ENCODE results near the gene VTI1A. TPM values are rescaled to one million over a fixed set of nuclear protein-coding genes. Genes with fewer than 3 reads are reported as not detected.

The VTI1A gene
- total RNA-seq, 2 experiments from 2014 or later: 24.9 to 28.4 TPM

DNA sequence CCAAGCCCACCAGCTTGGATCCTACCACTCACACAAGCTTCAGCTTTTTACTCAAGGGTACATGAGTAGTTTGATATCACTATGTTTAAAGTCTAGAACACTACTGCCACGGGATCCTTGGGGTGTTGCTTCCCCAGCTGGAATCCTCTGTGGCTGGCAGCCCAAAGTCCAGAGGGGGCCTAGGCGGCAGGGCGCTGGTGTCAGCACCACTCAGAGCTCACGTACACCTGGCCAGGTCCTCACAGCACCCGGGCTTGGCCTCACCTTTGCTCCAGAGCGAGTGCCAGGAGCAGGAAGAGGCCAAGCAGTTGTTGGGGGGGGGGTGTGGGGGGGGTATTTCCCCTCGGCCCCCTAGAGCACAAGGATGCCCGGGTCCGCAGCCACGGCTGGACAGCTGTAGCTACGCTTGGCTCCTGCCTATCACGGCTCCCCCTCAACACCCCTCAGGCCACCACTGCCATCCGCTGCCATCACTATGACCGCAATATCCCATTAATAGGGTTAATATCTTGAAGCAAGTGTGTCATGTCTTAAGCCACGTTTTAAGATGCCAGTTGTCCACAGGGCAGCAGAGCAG, 17.3 kb upstream of the VTI1A start:
- Mint-ChIP-seq H3K36me3 (ENCODE audit: low read depth) (peaks cover 18% of the 10 kb centered on the region), H3K4me1 (ENCODE audit: low read depth) (no peaks in the 10 kb centered on the region), H3K9me3 (no peaks in the 10 kb centered on the region), H3K27ac (no peak overlapping the region), H3K27me3 (ENCODE audit: low read depth) (no peaks in the 10 kb centered on the region), H3K4me3 (no peak overlapping the region)
- CTCF ChIA-PET: interaction anchor here (1.1 kb wide), 1 partner anchor 11 kb away, joined by 3 read pairs; no protein-coding TSS in a partner anchor
- intact Hi-C loops (cut with micrococcal nuclease): loop anchor here (10.0 kb wide), 1 partner anchor 1835 kb away; no protein-coding TSS in a partner anchor
- DNase-seq: no peak

DNA sequence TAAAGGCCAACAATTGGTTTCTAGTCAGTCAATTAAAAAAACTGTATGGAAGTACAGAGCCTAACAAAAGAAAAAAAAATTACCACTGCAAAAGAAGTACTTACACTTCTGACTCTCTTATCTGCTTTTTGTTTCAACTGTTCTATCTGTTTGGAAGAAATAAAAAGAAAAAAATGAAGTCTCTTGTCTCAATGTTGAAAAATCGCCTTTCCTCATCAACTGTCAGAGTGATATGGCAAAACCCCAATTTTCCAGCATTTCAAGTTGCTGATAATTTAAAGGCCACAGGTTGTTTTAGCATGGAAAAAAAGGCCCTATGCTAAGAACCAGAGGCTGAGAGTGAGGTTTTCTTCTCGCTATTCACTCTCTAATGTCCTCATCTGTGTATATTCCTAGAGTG, 13.9 kb upstream of the VTI1A start:
- DNase-seq: no peak
- intact Hi-C loops (cut with micrococcal nuclease): loop anchor here (10.0 kb wide), 1 partner anchor 1838 kb away; no protein-coding TSS in a partner anchor
- Mint-ChIP-seq H3K9me3 (no peaks in the 10 kb centered on the region), H3K27ac (no peak overlapping the region), H3K4me1 (ENCODE audit: low read depth) (no peaks in the 10 kb centered on the region), H3K36me3 (ENCODE audit: low read depth) (peaks cover 22% of the 10 kb centered on the region), H3K4me3 (no peak overlapping the region), H3K27me3 (ENCODE audit: low read depth) (no peaks in the 10 kb centered on the region)
- CTCF ChIA-PET: interaction anchor here (0.7 to 4.1 kb wide), 2 partner anchors 38 to 82 kb away, joined by 3 to 28 read pairs; no protein-coding TSS in a partner anchor

DNA sequence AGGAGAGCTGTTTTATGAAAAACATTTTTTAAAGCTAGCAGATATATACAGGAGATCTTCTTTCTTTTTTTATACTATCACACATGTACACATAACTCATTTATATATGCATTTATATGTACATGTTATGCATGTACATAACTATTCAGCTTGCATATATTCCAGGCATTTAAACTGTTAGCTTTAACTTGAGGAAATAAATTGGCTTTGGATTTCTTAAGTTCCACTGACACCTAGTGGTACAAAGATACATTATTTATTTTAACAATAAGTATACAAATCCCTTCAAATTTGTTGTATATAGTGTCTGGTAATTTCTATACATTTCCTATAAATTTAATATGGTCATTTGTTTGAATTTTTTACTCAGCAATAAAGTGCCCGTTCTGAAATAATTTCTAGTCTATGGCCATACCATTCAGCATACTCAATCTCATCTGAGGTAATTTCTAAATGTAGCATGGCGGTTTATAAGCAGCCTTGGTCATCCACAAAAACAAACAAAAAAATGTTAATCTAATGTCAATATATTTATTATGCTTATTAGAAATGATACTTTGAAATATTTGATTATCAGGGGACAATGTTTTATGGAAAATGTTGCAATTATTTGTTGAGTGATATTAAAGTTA, 11.9 kb upstream of the VTI1A start:
- Mint-ChIP-seq H3K27me3 (ENCODE audit: low read depth) (no peaks in the 10 kb centered on the region), H3K36me3 (ENCODE audit: low read depth) (peaks cover 21% of the 10 kb centered on the region), H3K4me1 (ENCODE audit: low read depth) (peaks cover 2% of the 10 kb centered on the region), H3K4me3 (no peak overlapping the region), H3K9me3 (no peaks in the 10 kb centered on the region), H3K27ac (no peak overlapping the region)
- DNase-seq: no peak
- CTCF ChIA-PET: interaction anchor here (0.5 to 4.1 kb wide), 23 partner anchors 9 to 282 kb away, joined by 3 to 28 read pairs (median 3); partner anchors contain the start of genes ACSL5, GPAM and ZDHHC6
- intact Hi-C loops (cut with micrococcal nuclease): loop anchor here (1.0 to 10.0 kb wide), 5 partner anchors 37 to 1840 kb away; no protein-coding TSS in a partner anchor

DNA sequence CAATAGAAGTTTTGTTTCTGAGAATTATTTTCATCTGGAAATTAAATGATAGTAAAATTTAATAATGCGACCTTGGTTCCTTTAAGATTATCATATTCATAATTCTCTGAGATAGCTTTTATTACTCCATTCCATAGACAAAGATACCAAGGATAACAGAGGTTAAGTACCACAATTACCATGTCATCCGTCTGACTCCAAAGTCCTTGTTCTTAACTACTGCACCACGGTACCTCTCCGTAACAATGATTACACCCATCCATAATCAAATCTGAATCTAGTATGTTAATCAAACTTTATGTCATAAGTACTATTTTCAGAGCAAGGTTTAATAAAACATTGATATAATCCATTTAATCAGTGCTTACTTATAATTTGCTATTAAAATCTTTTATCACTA, 8.7 kb upstream of the VTI1A start:
- Mint-ChIP-seq H3K27me3 (ENCODE audit: low read depth) (no peaks in the 10 kb centered on the region), H3K4me1 (ENCODE audit: low read depth) (peaks cover 18% of the 10 kb centered on the region), H3K36me3 (ENCODE audit: low read depth) (peaks cover 22% of the 10 kb centered on the region), H3K27ac (no peak overlapping the region), H3K4me3 (no peak overlapping the region), H3K9me3 (no peaks in the 10 kb centered on the region)
- DNase-seq: no peak
- intact Hi-C loops (cut with micrococcal nuclease): loop anchor here (5.0 to 10.0 kb wide), 2 partner anchors 34 to 1844 kb away; no protein-coding TSS in a partner anchor
- CTCF ChIA-PET: no interaction called here

DNA sequence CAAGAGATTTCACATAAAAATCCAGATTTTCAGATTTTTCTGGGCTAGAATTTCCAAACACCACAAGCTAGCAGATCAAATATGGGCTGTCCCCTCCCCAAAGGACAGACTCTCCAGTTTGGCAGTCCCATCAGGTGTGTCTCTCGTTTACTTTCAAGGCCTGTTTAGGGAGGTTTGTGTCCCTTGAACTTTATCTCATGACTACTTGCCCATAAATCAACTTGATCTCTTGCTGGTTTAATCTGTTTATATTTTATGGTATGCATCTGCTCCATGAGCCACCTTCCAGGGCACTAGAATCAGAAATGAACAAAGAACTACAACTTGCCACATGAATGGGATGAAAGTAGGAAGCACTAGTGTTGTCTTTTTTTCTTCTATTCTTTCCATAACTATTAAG, 5.5 kb upstream of the VTI1A start:
- Mint-ChIP-seq H3K27ac (peak overlapping the region; percentile 63), H3K4me3 (no peak overlapping the region), H3K27me3 (ENCODE audit: low read depth) (no peaks in the 10 kb centered on the region), H3K9me3 (no peaks in the 10 kb centered on the region), H3K36me3 (ENCODE audit: low read depth) (peaks cover 32% of the 10 kb centered on the region), H3K4me1 (ENCODE audit: low read depth) (peaks cover 44% of the 10 kb centered on the region)
- CTCF ChIA-PET: interaction anchor here (1.6 kb wide), 1 partner anchor 15 kb away, joined by 4 read pairs; no protein-coding TSS in a partner anchor
- DNase-seq: no peak
- intact Hi-C loops (cut with micrococcal nuclease): no loop called here

DNA sequence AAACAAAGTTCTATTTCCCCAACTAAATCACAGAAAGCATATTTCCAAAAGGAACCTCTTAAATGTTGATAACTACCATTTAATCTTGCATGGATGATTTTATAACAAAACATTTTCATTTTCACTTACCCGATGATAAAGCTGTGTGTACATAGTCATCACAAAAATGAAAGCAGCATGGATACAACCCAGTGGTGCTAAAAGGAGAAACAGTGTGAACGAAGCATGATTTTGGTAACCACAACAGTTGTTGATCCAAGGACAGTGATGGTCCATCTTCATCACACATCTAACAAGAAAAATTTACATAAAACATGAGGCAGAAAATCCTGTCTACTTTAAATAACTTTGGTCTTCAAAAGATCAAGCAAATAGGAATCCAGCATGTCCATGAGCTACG, 5.0 kb upstream of the VTI1A start:
- CTCF ChIA-PET: interaction anchor here (2.5 kb wide), 1 partner anchor 29 kb away, joined by 12 read pairs; no protein-coding TSS in a partner anchor
- Mint-ChIP-seq H3K36me3 (ENCODE audit: low read depth) (peaks cover 35% of the 10 kb centered on the region), H3K4me3 (no peak overlapping the region), H3K27ac (peak overlapping the region; percentile 63), H3K27me3 (ENCODE audit: low read depth) (no peaks in the 10 kb centered on the region), H3K4me1 (ENCODE audit: low read depth) (peaks cover 44% of the 10 kb centered on the region), H3K9me3 (no peaks in the 10 kb centered on the region)
- intact Hi-C loops (cut with micrococcal nuclease): no loop called here
- no peak for DNase-seq

DNA sequence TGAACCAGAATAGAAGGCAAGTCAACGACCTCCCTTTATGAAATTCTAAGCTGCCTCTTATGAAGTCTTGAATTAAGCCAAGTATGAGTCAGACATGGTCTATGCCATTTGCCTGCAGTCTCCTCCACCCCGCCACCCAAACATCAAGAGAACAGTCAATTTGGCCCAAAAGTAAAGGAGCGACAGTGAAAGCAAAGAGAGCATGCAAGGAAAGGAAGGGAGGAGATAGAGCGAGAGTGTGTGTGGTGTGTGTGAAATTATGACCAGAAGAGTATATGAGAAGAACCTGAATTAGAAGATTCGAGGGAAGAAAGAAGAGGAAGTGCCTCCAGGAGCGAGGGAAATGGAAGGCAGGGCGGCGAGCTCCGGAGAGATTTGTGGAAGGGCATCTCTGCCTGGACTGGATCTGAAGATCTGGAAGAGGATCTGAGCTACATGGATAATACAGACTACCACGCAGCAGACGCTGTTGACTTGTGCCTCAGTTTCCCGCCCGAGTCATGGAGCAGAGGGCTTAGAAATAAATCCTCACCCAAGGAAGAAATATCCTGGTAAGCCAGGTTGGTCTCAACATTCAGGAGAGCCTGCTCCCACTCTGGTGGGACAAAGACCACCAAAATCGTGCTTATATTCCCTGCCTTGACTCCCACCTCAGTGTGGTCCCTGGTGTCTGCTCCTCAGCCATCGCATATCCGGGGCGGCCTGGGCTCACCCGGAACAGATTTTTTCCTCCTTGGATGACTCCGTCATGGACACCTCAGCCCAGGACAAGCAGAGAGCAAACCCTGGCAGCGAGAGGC, 760 bp upstream of the VTI1A start:
- peak; percentile 16 for DNase-seq
- CTCF ChIA-PET: interaction anchor here (0.9 to 1.7 kb wide), 4 partner anchors 10 to 26 kb away, joined by 3 to 7 read pairs (median 5); no protein-coding TSS in a partner anchor
- Mint-ChIP-seq H3K4me1 (ENCODE audit: low read depth) (peaks cover 60% of the 10 kb centered on the region), H3K27me3 (ENCODE audit: low read depth) (no peaks in the 10 kb centered on the region), H3K27ac (peak overlapping the region; percentile 86), H3K36me3 (ENCODE audit: low read depth) (peaks cover 29% of the 10 kb centered on the region), H3K9me3 (no peaks in the 10 kb centered on the region), H3K4me3 (peak overlapping the region; percentile 84)
- intact Hi-C loops (cut with micrococcal nuclease): loop anchor here (1.0 to 5.0 kb wide), 4 partner anchors 15 to 264 kb away; partner anchors contain the start of gene GPAM

DNA sequence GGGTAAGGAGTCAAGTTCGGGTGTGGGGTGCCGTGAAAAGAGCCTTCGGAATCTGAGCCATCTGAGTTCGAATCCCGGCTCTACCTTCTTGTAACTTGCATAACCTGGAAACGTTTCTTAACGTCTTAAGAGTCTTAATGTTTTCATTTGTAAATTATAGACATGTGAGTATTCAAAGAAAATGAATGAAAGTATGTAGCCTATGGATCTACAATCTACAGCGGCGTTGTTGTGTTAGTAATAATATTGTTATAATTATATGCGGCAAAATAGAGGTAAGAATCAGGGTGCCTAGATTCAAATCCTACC, 559 bp downstream of the VTI1A start:
- Mint-ChIP-seq H3K4me3 (peak overlapping the region; percentile 84), H3K27me3 (ENCODE audit: low read depth) (no peaks in the 10 kb centered on the region), H3K27ac (peak overlapping the region; percentile 86), H3K9me3 (no peaks in the 10 kb centered on the region), H3K4me1 (ENCODE audit: low read depth) (peaks cover 52% of the 10 kb centered on the region), H3K36me3 (ENCODE audit: low read depth) (peaks cover 23% of the 10 kb centered on the region)
- DNase-seq: no peak
- intact Hi-C loops (cut with micrococcal nuclease): loop anchor here (2.0 to 5.0 kb wide), 2 partner anchors 59 to 265 kb away; partner anchors contain the start of gene GPAM
- CTCF ChIA-PET: interaction anchor here (1.1 kb wide), 1 partner anchor 9 kb away, joined by 4 read pairs; no protein-coding TSS in a partner anchor

DNA sequence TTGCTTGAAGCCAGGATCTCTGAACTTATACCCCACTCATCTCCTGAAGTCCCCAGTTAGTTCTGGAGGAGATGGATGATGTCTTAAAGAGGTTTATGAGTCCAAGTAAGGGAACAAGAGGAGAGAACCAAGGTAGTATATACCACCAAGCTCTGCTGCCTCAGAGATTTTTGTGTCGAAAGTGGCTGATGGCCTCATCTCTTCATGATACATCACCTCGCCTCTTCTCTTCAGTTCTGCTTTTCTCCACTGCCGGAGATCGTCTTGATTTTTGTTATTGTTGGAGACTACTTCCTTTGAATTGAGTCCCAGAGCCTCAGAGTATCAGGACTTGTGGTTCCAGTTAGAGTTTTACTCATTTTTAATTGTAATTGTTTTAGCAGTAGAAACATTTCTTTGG, 1.9 kb downstream of the VTI1A start:
- Mint-ChIP-seq H3K4me1 (ENCODE audit: low read depth) (peaks cover 42% of the 10 kb centered on the region), H3K27ac (no peak overlapping the region), H3K36me3 (ENCODE audit: low read depth) (peaks cover 22% of the 10 kb centered on the region), H3K4me3 (peak overlapping the region; percentile 59), H3K27me3 (ENCODE audit: low read depth) (no peaks in the 10 kb centered on the region), H3K9me3 (no peaks in the 10 kb centered on the region)
- intact Hi-C loops (cut with micrococcal nuclease): loop anchor here (5.0 kb wide), 1 partner anchor 267 kb away; the partner anchor contains the start of gene GPAM
- CTCF ChIA-PET: no interaction called here
- no peak for DNase-seq

DNA sequence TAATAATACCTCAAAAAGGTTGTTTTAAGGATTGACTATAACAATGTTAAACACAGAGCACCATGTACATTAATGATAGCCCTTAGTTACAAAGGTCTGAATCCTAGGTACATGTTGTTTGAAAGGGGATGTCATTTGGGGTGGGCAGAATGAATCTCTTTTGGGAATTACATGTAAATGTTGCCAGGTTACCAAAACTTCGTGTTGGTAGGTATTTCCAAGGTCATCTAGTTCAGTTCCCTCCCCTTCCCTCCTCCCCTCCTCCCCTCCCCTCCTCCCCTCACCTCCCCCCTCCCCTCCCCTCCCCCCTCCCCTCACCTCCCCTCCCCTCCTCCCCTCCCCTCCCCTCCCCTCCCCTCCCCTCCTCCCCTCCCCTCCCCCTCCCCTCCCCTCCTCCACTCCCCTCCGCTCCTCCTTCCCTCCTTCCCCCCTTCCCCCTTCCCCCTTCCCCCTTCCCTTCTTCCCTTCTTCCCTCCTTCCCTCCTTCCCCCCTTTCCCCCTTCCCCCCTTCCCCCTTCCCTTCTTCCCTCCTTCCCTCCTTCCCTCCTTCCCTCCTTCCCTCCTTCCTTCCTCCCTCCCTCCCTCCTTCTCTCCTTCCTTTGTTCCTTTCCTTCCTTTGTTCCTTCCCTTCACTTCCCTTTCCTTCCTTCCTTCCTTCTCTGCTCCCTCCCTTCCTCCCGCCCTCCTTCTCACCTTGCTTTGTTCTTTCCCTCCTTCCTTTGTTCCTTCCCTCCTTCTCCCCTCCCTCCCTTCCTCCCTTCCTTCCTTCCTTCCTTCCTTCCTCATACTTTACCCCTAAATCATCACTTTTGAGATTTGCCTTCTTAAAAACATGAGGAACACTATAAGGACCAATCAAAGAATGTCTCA, 8.1 kb downstream of the VTI1A start:
- intact Hi-C loops (cut with micrococcal nuclease): loop anchor here (10.0 kb wide), 1 partner anchor 1540 kb away; the partner anchor contains the start of genes BBIP1 and SHOC2
- Mint-ChIP-seq H3K4me1 (ENCODE audit: low read depth) (peaks cover 20% of the 10 kb centered on the region), H3K27ac (peak overlapping the region; percentile 89), H3K36me3 (ENCODE audit: low read depth) (peaks cover 1% of the 10 kb centered on the region), H3K9me3 (no peaks in the 10 kb centered on the region), H3K27me3 (ENCODE audit: low read depth) (no peaks in the 10 kb centered on the region), H3K4me3 (peak overlapping the region; percentile 4)
- CTCF ChIA-PET: interaction anchor here (0.6 to 1.3 kb wide), 2 partner anchors 17 to 284 kb away, joined by 5 read pairs; no protein-coding TSS in a partner anchor
- DNase-seq: no peak

DNA sequence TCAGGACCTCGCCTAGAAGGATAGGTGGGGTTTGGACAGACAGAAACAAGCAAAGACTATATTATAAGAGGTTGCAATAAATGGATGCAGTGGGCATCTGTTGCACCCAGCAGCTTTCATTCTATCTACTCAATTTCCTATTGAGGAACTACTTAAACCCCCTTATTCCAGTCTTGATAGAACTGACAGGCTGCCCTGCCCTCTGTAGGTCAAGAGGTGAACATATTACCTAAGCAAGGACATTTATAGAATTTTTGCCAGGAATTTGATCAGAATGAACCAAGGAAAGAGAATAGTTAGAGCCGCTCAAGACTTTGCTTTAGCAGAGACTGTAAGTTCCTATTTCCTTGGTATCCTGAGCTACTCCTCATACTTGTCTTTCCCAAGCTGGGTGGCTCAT, 9.5 kb downstream of the VTI1A start:
- Mint-ChIP-seq H3K27ac (no peak overlapping the region), H3K36me3 (ENCODE audit: low read depth) (peaks cover 5% of the 10 kb centered on the region), H3K4me3 (no peak overlapping the region), H3K27me3 (ENCODE audit: low read depth) (no peaks in the 10 kb centered on the region), H3K9me3 (no peaks in the 10 kb centered on the region), H3K4me1 (ENCODE audit: low read depth) (peaks cover 19% of the 10 kb centered on the region)
- DNase-seq: peak; percentile 41
- intact Hi-C loops (cut with micrococcal nuclease): loop anchor here (1.0 to 10.0 kb wide), 2 partner anchors 80 to 1542 kb away; partner anchors contain the start of genes BBIP1 and SHOC2
- CTCF ChIA-PET: interaction anchor here (0.6 to 1.3 kb wide), 8 partner anchors 9 to 949 kb away, joined by 3 to 6 read pairs (median 4); partner anchors contain the start of gene VTI1A
